ENCODE results near the gene TECTB. TPM values are rescaled to one million over a fixed set of nuclear protein-coding genes. Genes with fewer than 3 reads are reported as not detected.

Gene TECTB
- total RNA-seq, 1 donor from 2014 or later = 0.10 TPM

DNA sequence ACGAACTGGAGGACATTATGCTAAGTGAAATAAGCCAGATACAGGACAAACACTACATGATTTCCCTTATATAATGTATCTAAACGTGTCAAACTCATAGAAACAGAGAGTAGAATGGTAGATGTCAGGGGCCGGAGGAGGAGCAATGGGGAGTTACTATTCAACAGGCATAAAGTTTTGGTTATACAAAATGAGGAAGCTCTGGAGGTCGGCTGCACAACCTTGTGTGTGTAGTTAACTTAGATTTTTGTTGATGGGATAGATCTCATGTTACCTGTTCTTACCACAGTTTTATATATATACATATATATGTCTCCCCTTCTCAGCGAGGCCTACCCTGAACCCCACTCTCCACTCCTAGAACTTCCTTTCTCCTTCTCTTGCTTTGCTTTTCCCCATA, 22.4 kb upstream of the TECTB start:
- no peaks in the 10 kb centered on the region for H3K27me3 Mint-ChIP-seq
- TF ChIP-seq CTCF (conservative IDR thresholded peaks at IDR 0.05) = no peak
- DNase-seq (ENCODE audit: extremely low spot score, unreplicated experiment) = no peak
- no peak overlapping the region for H3K4me3 Mint-ChIP-seq
- H3K36me3 Mint-ChIP-seq = no peaks in the 10 kb centered on the region
- H3K9me3 Mint-ChIP-seq = no peaks in the 10 kb centered on the region
- H3K27ac Mint-ChIP-seq = no peak overlapping the region
- peaks cover 6% of the 10 kb centered on the region for H3K4me1 Mint-ChIP-seq (ENCODE audit: unreplicated experiment)

- no peaks in the 10 kb centered on the region for H3K36me3 Mint-ChIP-seq
- H3K27me3 Mint-ChIP-seq = no peaks in the 10 kb centered on the region
- H3K9me3 Mint-ChIP-seq = no peaks in the 10 kb centered on the region
- peaks cover 6% of the 10 kb centered on the region for H3K4me1 Mint-ChIP-seq (ENCODE audit: unreplicated experiment)
- TF ChIP-seq CTCF (conservative IDR thresholded peaks at IDR 0.05) = no peak
- DNase-seq (ENCODE audit: extremely low spot score, unreplicated experiment) = no peak
- no peak overlapping the region for H3K27ac Mint-ChIP-seq
- no peak overlapping the region for H3K4me3 Mint-ChIP-seq
These were observed 21.8 kb upstream of the TECTB start for GRCh38 chr10:112261281-112261822.

- Mint-ChIP-seq H3K36me3 (no peaks in the 10 kb centered on the region), H3K9me3 (peaks cover 3% of the 10 kb centered on the region)
These were observed 20.7 kb upstream of the TECTB start for GRCh38 chr10:112262546-112262945.

DNA sequence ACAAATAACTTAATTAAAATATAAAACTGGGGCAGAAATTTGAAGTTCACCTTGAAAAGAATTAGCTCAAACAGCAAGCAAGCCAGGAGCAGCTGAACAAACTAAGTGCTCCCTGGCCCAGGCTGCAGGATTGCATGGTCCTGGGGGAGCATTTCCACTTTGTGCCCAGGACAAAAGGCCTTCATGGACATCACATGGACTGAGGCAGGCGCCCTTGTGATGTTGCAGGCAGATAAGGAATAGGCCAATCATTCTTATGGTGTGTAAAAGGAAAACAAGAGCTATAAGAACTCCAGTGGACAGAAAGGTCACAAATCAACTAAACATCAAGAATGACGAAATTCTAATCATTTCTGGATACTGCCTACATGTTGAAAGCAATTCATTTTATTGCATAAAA, 17.5 kb upstream of the TECTB start:
- Mint-ChIP-seq H3K36me3 (no peaks in the 10 kb centered on the region), H3K4me1 (ENCODE audit: unreplicated experiment) (peaks cover 5% of the 10 kb centered on the region), H3K4me3 (no peak overlapping the region), H3K27me3 (no peaks in the 10 kb centered on the region), H3K27ac (peak overlapping the region; percentile 4), H3K9me3 (peaks cover 3% of the 10 kb centered on the region)
- TF ChIP-seq CTCF (conservative IDR thresholded peaks at IDR 0.05) = no peak
- DNase-seq (ENCODE audit: extremely low spot score, unreplicated experiment) = no peak

More at GRCh38 chr10:112262546-112262945, 20.7 kb upstream of the TECTB start:
- Mint-ChIP-seq H3K4me3 (no peak overlapping the region), H3K27me3 (no peaks in the 10 kb centered on the region), H3K27ac (no peak overlapping the region), H3K4me1 (ENCODE audit: unreplicated experiment) (peaks cover 6% of the 10 kb centered on the region)
- no peak for TF ChIP-seq CTCF (conservative IDR thresholded peaks at IDR 0.05)
- no peak for DNase-seq (ENCODE audit: extremely low spot score, unreplicated experiment)

GRCh38 chr10:112269266-112269665, 13.9 kb upstream of the TECTB start:
- no peaks in the 10 kb centered on the region for H3K36me3 Mint-ChIP-seq

More at GRCh38 chr10:112269266-112269665, 13.9 kb upstream of the TECTB start:
- no peak for TF ChIP-seq CTCF (conservative IDR thresholded peaks at IDR 0.05)
- Mint-ChIP-seq H3K9me3 (peaks cover 3% of the 10 kb centered on the region), H3K27me3 (no peaks in the 10 kb centered on the region), H3K27ac (no peak overlapping the region), H3K4me3 (no peak overlapping the region), H3K4me1 (ENCODE audit: unreplicated experiment) (peaks cover 3% of the 10 kb centered on the region)
- DNase-seq (ENCODE audit: extremely low spot score, unreplicated experiment) = no peak
